PC-9 (cell line): ENCODE data around the gene ITIH3.

Source experiments
- EZH2 ChIP-seq: fragments of 200-600 bp; sonication (generic); IDR thresholded peaks from 2 replicates; pipeline ENCODE4 v1.8.0; 2017; ENCODE audit warnings: antibody characterized with exemption, low read depth
- TF ChIP-seq, protein P1 (sequence below): fragments of 200-600 bp; sonication (generic); conservative IDR thresholded peaks from 2 replicates; pipeline ENCODE4 v1.6.1; 2017; ENCODE audit warnings: mixed run types, antibody characterized with exemption, mild to moderate bottlenecking, moderate library complexity

DNA sequence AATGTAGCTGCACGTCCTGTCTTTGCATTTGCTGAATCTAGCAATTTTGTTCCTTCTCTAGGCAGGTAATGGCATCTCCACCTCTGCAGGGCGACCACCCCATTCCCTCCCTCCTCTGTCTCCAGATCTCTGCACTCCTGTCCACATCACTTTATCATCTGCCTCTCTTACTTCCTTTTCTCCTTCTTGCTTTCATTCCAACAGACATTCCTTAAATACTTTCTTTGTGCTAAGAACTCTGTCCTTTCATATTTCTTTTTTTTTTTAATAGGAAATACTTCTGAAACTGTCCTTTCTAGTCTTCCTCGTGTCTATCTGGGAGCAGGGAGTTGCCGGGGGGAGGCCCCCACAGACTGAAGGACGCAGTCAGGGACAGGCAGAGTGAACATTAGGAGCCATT, 7.2 kb downstream of the ITIH3 start:
- TF ChIP-seq, protein P1, sequence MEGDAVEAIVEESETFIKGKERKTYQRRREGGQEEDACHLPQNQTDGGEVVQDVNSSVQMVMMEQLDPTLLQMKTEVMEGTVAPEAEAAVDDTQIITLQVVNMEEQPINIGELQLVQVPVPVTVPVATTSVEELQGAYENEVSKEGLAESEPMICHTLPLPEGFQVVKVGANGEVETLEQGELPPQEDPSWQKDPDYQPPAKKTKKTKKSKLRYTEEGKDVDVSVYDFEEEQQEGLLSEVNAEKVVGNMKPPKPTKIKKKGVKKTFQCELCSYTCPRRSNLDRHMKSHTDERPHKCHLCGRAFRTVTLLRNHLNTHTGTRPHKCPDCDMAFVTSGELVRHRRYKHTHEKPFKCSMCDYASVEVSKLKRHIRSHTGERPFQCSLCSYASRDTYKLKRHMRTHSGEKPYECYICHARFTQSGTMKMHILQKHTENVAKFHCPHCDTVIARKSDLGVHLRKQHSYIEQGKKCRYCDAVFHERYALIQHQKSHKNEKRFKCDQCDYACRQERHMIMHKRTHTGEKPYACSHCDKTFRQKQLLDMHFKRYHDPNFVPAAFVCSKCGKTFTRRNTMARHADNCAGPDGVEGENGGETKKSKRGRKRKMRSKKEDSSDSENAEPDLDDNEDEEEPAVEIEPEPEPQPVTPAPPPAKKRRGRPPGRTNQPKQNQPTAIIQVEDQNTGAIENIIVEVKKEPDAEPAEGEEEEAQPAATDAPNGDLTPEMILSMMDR, result no peak
- TF ChIP-seq EZH2, result no peak
